GM23338 (cell line): ENCODE data around the gene TLE1. TPM values are rescaled to one million over a fixed set of nuclear protein-coding genes. Genes with fewer than 3 reads are reported as not detected.
A peak's percentile ranks its signal among the peaks of the same experiment; 100 is the strongest.

ENCODE experiments used
- ATAC-seq: fragments of 200-7000 bp; cut with Tn5 transposase; 3 replicates; pipeline ENCODE4 v1.9.1; 2020
- DNase-seq: peaks from one replicate; pipeline ENCODE4 v3.0.0-alpha.2; 2015; ENCODE audit warnings: low spot score
- H2AFZ ChIP-seq: fragments of 200-600 bp; sonication (generic); 2 replicates; pipeline ENCODE4 v1.8.0; 2016; ENCODE audit warnings: antibody characterized with exemption, mild to moderate bottlenecking, moderate library complexity
- H3F3A ChIP-seq: fragments of 200-600 bp; sonication (generic); replicated peaks from 2 replicates; pipeline ENCODE4 v1.8.0; 2017; ENCODE audit warnings: antibody characterized with exemption, mixed run types, low read depth
- H3K27ac ChIP-seq: fragments of 200-600 bp; sonication (generic); 2 replicates; pipeline ENCODE4 v1.6.1; 2016; ENCODE audit warnings: low read depth
- H3K27me3 ChIP-seq: fragments of 200-600 bp; sonication (generic); 2 replicates; pipeline ENCODE4 v1.8.0; 2016; ENCODE audit warnings: mild to moderate bottlenecking, mixed run types, moderate library complexity; ENCODE audit not compliant: insufficient read depth
- H3K36me3 ChIP-seq: fragments of 200-600 bp; sonication (generic); 2 replicates; pipeline ENCODE4 v1.8.0; 2016; ENCODE audit warnings: mild to moderate bottlenecking; ENCODE audit not compliant: insufficient read depth
- H3K4me1 ChIP-seq: fragments of 200-600 bp; sonication (generic); 2 replicates; pipeline ENCODE4 v1.8.0; 2016; ENCODE audit warnings: mild to moderate bottlenecking, moderate library complexity; ENCODE audit not compliant: insufficient read depth
- H3K4me2 ChIP-seq: fragments of 200-600 bp; sonication (generic); 2 replicates; pipeline ENCODE4 v1.7.1; 2017; ENCODE audit warnings: mixed run types
- H3K4me3 ChIP-seq: fragments of 200-600 bp; sonication (generic); 2 replicates; pipeline ENCODE4 v1.6.1; 2016; ENCODE audit warnings: mixed run types
- H3K79me2 ChIP-seq: fragments of 200-600 bp; sonication (generic); replicated peaks from 2 replicates; pipeline ENCODE4 v1.8.0; 2017; ENCODE audit warnings: mild to moderate bottlenecking; ENCODE audit not compliant: insufficient read depth
- H3K9me2 ChIP-seq: fragments of 200-600 bp; sonication (generic); 2 replicates; pipeline ENCODE4 v1.8.0; 2017; ENCODE audit not compliant: insufficient read depth
- H4K20me1 ChIP-seq: fragments of 200-600 bp; sonication (generic); replicated peaks from 2 replicates; pipeline ENCODE4 v1.8.0; 2017; ENCODE audit warnings: mild to moderate bottlenecking; ENCODE audit not compliant: insufficient read depth
- H3K27ac Mint-ChIP-seq: 2 replicates; pipeline ENCODE4 v1.8.0; 2020; ENCODE audit warnings: inconsistent platforms, mild to moderate bottlenecking, moderate library complexity, mixed read lengths
- H3K27me3 Mint-ChIP-seq: 3 replicates; pipeline ENCODE4 v1.8.0; 2022; ENCODE audit warnings: low read depth, mild to moderate bottlenecking, moderate library complexity, mixed read lengths, inconsistent platforms; ENCODE audit not compliant: insufficient read depth, poor library complexity
- H3K36me3 Mint-ChIP-seq: 3 replicates; pipeline ENCODE4 v1.8.0; 2021; ENCODE audit warnings: low read depth, mild to moderate bottlenecking, inconsistent platforms, moderate library complexity, mixed read lengths
- H3K4me1 Mint-ChIP-seq: 3 replicates; pipeline ENCODE4 v1.8.0; 2020; ENCODE audit warnings: mild to moderate bottlenecking, inconsistent platforms, mixed read lengths
- H3K4me3 Mint-ChIP-seq: 3 replicates; pipeline ENCODE4 v1.8.0; 2021; ENCODE audit warnings: moderate library complexity, mild to moderate bottlenecking, inconsistent platforms, mixed read lengths
- H3K9me3 Mint-ChIP-seq: 3 replicates; pipeline ENCODE4 v1.8.0; 2020; ENCODE audit warnings: moderate library complexity, mild to moderate bottlenecking, inconsistent platforms, mixed read lengths
- polyA plus RNA-seq: library from polyadenylated mRNA; unstranded; fragments of >200 nt; fragmentation: Nextera tagmentation; extraction: Ambion mirVana; gene quantifications from 2 replicates; pipeline ENCODE4 v1.2.1, GENCODE V29; 2016
- total RNA-seq: library from RNA; depleted of rRNA; stranded (reverse); fragments of >200 nt; shearing (Covaris generic); gene quantifications from 2 replicates; pipeline ENCODE4 v1.2.3, GENCODE V29; 2014
- TF ChIP-seq, protein P1 (sequence below): IDR thresholded peaks from 2 replicates; pipeline ENCODE4 v1.6.1; 2016; ENCODE audit warnings: antibody characterized with exemption
- TF ChIP-seq, protein P2 (sequence below), 2 experiments: fragments of 200-600 bp in 1 of 2; sonication (generic) in 1 of 2; conservative IDR thresholded peaks; 2 replicates each; pipeline versions ENCODE4 v1.5.1 to v1.6.1; 2016 to 2017; ENCODE audit warnings: antibody characterized with exemption in 2 of 2, low read depth in 2 of 2, mild to moderate bottlenecking in 2 of 2, moderate library complexity in 1 of 2
- TF ChIP-seq, protein P3 (sequence below): fragments of 250-450 bp; sonication (Bioruptor Pico); IDR thresholded peaks from 2 replicates; pipeline ENCODE4 v1.5.0; 2020; ENCODE audit warnings: mild to moderate bottlenecking, moderate library complexity

The TLE1 gene
- total and polyA plus RNA-seq, 2 experiments from 2014 or later: 58.1 to 132 TPM

DNA sequence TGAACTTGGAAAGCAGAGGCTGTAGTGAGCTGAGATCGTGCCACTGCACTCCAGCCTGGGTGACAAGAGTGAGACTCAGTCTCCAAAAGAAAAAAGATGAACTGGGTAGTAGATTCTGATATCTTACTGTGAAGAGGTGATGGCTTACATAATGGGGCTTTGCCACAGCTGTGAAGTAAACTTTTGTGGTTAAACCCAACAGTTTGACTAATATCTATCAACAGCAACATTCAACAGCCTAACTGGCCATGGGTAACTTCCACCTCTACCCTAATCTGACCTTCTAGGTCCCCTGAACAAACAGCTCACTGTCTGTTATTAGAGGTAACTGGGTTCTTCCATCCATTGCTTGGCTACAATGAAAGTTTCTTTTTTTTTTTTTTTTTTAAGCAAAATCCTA, 52.1 kb downstream of the TLE1 start (continued):
- TF ChIP-seq, protein P1, sequence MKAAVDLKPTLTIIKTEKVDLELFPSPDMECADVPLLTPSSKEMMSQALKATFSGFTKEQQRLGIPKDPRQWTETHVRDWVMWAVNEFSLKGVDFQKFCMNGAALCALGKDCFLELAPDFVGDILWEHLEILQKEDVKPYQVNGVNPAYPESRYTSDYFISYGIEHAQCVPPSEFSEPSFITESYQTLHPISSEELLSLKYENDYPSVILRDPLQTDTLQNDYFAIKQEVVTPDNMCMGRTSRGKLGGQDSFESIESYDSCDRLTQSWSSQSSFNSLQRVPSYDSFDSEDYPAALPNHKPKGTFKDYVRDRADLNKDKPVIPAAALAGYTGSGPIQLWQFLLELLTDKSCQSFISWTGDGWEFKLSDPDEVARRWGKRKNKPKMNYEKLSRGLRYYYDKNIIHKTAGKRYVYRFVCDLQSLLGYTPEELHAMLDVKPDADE: no peak

DNA sequence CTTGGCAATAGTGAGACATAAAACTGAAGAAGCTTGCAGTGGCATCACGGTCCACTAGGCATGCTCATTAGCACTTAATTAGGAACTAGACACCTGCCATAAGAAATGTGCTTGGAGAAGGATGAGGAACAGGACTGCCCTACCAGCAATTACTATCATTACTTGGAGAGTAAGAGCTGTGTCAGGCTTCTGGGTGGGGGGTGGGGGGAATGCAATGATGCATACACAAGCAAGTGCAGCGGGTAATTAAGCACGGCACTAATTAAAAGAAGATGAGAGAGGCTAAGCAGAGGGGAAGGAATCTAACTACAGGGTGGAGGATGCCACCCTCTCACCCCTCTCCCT, 53.1 kb downstream of the TLE1 start:
- DNase-seq (no peak), ATAC-seq (peak; percentile 32; the same call in 2 of the 3 replicates)
- Histone ChIP-seq H3K4me1 (peaks cover 35% of the 10 kb centered on the region), H3K27me3 (no peaks in the 10 kb centered on the region), H3K4me3 (no peak overlapping the region), H4K20me1 (peaks cover 38% of the 10 kb centered on the region), H3K4me2 (no peak overlapping the region), H3K36me3 (peaks cover 16% of the 10 kb centered on the region), H3K27ac (no peak overlapping the region), H3F3A (peaks cover 9% of the 10 kb centered on the region; the same call in 1 of the 2 replicates), H3K79me2 (peaks cover 98% of the 10 kb centered on the region), H3K9me2 (no peaks in the 10 kb centered on the region), H2AFZ (no peak overlapping the region)
- Mint-ChIP-seq H3K9me3 (no peaks in the 10 kb centered on the region), H3K27me3 (peaks cover 5% of the 10 kb centered on the region), H3K27ac (no peak overlapping the region), H3K4me3 (no peak overlapping the region), H3K36me3 (peaks cover 63% of the 10 kb centered on the region), H3K4me1 (peaks cover 55% of the 10 kb centered on the region)
- TF ChIP-seq, protein P2, sequence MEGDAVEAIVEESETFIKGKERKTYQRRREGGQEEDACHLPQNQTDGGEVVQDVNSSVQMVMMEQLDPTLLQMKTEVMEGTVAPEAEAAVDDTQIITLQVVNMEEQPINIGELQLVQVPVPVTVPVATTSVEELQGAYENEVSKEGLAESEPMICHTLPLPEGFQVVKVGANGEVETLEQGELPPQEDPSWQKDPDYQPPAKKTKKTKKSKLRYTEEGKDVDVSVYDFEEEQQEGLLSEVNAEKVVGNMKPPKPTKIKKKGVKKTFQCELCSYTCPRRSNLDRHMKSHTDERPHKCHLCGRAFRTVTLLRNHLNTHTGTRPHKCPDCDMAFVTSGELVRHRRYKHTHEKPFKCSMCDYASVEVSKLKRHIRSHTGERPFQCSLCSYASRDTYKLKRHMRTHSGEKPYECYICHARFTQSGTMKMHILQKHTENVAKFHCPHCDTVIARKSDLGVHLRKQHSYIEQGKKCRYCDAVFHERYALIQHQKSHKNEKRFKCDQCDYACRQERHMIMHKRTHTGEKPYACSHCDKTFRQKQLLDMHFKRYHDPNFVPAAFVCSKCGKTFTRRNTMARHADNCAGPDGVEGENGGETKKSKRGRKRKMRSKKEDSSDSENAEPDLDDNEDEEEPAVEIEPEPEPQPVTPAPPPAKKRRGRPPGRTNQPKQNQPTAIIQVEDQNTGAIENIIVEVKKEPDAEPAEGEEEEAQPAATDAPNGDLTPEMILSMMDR (conservative IDR thresholded peaks at IDR 0.05; ENCODE audit: low read depth in 2 of 2): peak in 1 of 2 experiments; percentile 27; a peak in 1 of 4 replicates
- TF ChIP-seq, protein P3, sequence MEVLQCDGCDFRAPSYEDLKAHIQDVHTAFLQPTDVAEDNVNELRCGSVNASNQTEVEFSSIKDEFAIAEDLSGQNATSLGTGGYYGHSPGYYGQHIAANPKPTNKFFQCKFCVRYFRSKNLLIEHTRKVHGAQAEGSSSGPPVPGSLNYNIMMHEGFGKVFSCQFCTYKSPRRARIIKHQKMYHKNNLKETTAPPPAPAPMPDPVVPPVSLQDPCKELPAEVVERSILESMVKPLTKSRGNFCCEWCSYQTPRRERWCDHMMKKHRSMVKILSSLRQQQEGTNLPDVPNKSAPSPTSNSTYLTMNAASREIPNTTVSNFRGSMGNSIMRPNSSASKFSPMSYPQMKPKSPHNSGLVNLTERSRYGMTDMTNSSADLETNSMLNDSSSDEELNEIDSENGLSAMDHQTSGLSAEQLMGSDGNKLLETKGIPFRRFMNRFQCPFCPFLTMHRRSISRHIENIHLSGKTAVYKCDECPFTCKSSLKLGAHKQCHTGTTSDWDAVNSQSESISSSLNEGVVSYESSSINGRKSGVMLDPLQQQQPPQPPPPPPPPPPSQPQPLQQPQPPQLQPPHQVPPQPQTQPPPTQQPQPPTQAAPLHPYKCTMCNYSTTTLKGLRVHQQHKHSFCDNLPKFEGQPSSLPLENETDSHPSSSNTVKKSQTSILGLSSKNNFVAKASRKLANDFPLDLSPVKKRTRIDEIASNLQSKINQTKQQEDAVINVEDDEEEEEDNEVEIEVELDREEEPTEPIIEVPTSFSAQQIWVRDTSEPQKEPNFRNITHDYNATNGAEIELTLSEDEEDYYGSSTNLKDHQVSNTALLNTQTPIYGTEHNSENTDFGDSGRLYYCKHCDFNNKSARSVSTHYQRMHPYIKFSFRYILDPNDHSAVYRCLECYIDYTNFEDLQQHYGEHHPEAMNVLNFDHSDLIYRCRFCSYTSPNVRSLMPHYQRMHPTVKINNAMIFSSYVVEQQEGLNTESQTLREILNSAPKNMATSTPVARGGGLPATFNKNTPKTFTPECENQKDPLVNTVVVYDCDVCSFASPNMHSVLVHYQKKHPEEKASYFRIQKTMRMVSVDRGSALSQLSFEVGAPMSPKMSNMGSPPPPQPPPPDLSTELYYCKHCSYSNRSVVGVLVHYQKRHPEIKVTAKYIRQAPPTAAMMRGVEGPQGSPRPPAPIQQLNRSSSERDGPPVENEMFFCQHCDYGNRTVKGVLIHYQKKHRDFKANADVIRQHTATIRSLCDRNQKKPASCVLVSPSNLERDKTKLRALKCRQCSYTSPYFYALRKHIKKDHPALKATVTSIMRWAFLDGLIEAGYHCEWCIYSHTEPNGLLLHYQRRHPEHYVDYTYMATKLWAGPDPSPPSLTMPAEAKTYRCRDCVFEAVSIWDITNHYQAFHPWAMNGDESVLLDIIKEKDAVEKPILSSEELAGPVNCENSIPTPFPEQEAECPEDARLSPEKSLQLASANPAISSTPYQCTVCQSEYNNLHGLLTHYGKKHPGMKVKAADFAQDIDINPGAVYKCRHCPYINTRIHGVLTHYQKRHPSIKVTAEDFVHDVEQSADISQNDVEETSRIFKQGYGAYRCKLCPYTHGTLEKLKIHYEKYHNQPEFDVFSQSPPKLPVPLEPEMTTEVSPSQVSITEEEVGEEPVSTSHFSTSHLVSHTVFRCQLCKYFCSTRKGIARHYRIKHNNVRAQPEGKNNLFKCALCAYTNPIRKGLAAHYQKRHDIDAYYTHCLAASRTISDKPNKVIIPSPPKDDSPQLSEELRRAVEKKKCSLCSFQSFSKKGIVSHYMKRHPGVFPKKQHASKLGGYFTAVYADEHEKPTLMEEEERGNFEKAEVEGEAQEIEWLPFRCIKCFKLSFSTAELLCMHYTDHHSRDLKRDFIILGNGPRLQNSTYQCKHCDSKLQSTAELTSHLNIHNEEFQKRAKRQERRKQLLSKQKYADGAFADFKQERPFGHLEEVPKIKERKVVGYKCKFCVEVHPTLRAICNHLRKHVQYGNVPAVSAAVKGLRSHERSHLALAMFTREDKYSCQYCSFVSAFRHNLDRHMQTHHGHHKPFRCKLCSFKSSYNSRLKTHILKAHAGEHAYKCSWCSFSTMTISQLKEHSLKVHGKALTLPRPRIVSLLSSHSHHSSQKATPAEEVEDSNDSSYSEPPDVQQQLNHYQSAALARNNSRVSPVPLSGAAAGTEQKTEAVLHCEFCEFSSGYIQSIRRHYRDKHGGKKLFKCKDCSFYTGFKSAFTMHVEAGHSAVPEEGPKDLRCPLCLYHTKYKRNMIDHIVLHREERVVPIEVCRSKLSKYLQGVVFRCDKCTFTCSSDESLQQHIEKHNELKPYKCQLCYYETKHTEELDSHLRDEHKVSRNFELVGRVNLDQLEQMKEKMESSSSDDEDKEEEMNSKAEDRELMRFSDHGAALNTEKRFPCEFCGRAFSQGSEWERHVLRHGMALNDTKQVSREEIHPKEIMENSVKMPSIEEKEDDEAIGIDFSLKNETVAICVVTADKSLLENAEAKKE (CRISPR knock-in tag): no peak
